ENCODE results near the gene HOXB9. TPM values are rescaled to one million over a fixed set of nuclear protein-coding genes. Genes with fewer than 3 reads are reported as not detected.

Gene HOXB9
- total RNA-seq (2022; extraction: Qiagen RNA extraction; ENCODE audit: low read depth), result 7.2 to 7.5 TPM (median 7.3 TPM) in 5 replicates

DNA sequence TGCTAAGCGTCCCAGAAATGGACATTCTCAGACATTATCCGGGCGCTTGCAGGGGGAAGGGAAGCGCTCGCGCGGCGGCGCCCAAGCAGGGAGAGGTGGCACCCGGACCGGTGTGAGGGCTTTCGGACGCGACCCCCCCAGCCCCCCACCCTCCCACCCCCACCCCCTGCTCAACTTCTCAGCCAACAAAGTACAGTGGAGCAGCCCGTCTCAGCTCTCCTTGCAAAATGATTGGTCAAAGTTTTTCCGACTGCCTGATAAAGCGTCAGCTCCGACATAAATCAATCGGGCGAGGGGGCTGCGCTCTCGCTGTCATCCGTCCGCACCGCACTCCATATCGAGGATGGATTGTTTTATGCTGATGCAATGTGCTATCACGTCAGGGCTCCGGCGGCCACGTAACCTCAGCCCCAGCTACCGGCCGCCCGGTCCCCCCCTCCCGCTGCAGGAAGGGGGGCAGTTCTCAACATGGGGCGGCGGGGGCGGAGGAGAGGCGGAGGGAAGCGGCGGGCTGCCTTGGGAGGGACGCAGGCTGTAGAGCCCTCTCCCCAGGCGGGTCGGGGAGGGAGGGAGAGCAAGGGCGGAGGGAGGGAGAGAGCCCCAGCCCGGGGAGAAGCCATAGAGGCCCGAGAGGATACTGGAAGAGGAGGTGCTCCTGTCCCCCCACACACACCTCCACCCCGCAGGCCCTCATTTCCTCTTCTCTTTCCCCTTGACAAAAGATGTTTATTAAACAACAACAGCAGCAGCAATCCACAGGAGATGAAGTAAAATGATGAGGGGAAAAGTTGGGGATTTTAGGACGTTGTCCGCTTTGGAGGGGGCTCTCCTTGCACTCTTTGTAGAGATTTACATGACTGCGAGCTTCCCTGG lies at the start of gene HOXB9:
Gene HOXB9, minus strand, starts transcription at position 114 of the 873 bp plus-strand sequence. Its CDS starts 89 bp downstream, at position 25.

DNA sequence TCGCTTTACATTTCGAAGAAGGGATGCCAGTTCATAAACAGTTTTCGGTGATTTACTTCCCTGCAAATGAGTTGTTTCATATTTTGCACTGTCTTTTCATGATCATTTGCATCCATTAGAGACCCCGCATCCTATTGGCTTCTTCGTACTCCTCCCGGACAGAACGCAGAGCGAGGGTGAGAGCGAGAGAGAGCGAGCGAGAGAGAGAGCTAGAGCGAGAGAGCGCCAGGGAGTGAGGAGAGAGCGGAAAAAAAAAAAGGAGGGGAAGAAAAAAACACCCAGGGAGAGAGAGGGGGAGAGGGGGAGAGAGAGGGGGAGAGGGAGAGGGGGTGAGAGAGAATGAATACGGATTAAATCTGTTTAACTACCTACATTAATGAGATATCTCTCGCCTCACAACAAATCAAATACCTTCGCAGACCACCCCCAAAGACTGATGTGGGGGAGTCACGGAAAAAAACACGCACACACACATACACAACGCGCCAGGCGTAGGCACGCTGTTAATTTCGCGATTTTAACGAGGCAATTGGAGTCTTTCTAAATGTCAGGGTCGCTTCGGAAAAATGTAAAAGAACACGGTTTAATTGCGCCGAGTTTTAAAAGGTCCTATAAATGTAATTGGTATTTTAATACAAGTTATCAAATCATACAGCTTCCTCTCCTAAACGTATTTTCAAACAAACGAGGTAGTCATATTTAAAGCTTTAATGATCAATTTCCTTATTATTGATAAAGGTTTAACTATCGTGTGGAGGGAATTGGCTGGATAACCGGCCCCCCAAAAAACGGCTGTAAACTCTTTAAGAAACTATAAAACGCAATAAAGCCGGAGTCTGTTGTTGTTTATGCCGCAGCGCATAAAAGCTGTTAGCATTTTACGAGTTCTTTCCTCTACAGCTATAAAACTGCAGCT lies 10.9 kb downstream of the HOXB9 start, which contains the start of gene HOXB8:
Gene HOXB8, minus strand, starts transcription at position 246 of the 916 bp plus-strand sequence. CDS start 588 bp downstream, outside the sequence.

DNA sequence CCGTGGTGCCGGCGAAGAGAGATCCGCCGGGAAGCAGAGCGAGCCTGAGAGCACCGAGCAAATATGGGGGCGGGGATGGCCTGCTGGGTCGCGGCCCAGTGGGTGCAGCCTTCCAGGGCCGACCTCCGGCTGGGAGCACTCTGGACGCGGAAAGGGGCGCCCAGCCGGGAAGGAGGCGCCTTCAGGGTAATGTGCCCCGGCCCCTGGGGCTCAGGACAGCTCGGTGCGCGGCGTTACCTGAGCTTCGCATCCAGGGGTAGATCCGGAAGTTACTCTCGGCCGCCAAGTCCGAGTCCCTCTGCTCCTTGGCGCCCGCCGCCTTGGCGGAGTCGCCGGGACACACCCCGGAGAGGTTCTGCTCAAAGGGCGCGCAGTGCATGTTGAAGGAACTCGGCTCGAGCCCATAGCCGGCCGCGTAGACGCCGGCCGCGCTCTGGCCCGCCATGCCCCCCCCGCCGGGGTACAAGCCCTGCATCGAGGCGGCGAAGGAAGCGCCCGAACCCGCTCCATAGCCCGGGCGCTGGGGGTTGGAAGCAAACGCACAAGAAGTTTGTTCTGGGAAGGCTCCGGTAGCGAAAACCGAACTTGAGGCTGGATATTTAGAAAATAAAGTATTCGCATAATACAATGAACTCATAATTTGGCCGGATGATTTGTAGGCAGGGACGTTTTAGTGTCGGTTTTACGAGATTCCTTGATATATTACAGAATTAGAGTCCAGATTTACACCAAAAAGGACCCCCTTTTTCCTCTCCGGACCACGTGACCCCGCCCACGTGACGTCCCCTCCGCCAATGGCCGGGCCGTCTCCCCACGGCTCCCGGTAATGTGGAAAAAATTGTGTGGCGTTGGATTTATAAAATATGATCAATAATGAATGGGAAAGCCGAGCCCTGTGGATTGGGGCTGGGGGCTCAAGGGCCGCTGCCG lies 15.6 kb downstream of the HOXB9 start, which contains the start of gene HOXB7:
Gene HOXB7, minus strand, starts transcription at position 736 of the 930 bp plus-strand sequence. Its CDS starts 99 bp downstream, at position 637.

DNA sequence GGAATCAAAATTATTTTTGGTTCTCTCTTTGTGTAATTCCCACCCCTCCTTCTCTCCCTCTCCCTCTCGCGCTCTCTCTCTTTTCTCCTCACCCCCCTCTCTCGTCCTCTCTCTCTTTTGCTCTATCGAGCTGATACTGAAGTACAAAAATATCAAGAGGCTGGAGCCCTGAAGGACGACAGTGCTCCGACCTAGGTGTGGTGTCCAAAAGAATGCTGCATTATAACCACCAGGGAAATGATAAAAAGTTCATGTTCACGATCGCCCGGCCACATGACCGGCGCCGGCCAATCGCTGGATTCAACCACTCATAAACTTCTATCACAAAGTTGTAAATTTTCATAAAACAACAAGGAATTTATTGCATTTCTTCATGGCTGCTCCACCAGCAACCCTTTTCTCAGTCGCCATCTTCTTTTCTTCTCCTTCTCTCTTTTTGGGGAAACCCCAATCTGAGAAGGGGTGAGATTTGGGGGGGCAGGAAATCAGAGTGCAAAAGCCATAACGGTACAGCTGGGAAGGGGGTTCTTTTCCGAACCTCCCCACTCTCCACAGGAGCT lies 21.3 kb downstream of the HOXB9 start, which contains the start of gene HOXB6:
Gene HOXB6, minus strand, starts transcription at position 217 of the 560 bp plus-strand sequence. CDS start 6,836 bp downstream, outside the sequence.

DNA sequence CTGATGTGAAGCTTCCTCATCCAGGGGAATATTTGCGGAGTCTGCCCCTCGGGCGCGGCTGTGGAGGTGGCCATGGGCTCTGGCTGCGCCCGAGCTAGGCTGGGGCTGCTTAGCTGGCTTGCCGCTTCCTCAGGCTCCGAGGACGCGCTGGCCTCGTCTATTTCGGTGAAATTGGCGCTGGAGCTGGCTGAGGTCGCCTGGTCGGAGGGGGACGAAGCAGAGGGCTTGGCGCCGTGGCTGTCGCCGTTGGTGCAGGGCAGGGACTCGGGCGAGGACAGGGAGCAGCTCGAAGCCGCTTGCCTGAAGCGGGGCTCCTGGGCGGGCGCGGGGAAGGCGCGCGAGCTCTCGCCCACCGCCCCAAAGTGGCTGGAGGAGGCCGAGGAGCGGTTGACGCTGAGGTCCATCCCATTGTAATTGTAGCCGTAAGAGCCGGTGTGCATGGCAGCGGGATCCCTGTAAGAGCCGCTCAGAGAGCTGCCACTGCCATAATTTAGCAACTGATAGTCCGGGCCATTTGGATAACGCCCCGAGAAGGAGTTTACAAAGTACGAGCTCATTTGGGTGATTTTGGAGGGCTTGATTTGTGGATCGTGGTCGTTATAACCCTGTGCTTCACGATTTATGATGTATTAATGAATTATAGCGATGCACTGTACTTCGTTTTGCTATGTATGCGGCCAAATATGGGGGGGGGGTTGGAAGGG lies 32.9 kb downstream of the HOXB9 start, which contains the start of gene HOXB5:
Gene HOXB5, minus strand, starts transcription at position 654 of the 704 bp plus-strand sequence. Its CDS starts 97 bp downstream, at position 557.

DNA sequence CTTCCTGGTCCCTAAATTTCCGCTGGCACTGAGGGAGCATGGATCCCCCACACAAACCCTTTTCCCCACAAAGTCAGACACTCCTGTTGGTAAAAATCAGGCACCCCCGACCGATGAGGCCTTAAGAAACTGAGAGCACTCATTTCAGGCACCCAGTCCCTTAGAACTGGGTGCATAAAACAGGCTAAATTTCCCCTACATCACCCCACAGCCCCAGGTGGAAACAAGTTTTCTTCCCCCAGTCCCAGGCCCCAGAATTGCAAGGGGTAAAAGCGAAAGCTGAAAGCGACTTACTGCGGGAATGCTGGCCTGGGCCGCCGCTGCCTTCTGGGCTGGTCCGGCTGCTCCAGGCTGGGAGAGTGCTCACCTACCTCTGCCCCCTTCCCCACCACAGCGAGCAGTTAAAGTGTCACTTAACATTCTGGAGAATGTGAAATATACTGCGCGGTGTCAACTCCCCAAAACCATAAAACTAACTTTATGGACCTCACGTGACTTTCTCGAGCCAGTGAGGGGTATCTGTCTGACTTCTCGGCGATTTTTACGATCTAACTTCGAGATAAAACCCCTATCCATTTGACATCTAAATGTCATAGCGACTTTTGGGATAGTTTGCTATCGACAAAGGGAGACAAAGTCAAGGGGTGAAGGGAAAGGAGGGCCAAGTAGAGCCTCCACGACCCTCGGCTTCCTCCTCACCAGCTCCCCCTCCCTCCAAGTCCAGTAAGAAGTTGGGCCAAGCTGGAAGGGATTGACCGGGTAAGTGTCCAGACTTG lies 36.1 kb downstream of the HOXB9 start, which contains the start of gene HOXB3:
Gene HOXB3, minus strand, starts transcription at position 411 of the 776 bp plus-strand sequence. CDS start 37,767 bp downstream, outside the sequence.

DNA sequence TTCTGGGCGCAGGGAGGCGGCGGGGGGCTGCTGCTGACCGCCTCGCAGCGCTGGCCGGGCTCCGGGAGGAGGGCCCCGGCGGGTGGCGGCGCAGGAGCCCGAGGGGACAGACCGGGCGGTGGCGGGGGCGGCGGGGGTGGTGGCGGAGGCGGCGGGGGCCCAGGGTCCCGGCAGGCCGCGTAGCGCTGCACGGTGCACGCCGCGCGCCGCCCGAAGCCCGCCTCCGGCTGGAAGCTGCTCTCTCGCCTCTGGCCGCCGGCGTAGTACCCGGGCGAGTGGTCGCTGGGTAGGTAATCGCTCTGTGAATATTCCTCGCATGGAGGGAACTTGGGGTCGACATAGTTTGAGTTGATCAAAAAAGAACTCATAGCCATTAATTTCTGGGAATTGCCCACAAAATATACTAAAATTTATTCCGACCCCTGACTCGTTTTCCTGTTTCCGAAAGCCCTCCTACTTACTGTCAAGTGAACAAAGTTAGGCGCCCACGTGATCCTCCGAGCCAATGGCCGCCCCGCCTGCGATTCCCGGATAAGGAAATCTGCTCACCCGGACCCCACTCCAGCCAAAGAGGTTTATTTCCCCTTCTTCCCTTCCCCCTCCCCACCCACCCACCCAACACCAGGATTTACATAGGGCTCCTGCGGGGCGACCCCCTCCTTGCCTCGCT lies 48.1 kb downstream of the HOXB9 start, which contains the start of gene HOXB4:
Gene HOXB4, minus strand, starts transcription at position 405 of the 670 bp plus-strand sequence. Its CDS starts 31 bp downstream, at position 374.

Other genes with a start within 250 kb of the HOXB9 start
- not detected in 5 replicates for gene SKAP1, start 196.1 kb downstream of the HOXB9 start, total RNA-seq (2022; extraction: Qiagen RNA extraction; ENCODE audit: low read depth)
- not detected in 5 replicates for gene HOXB1, start 95.3 kb downstream of the HOXB9 start, total RNA-seq (2022; extraction: Qiagen RNA extraction; ENCODE audit: low read depth)
- 0.32 to 1.0 TPM (median 0.43 TPM) in 5 replicates for gene HOXB2, start 81.2 kb downstream of the HOXB9 start, total RNA-seq (2022; extraction: Qiagen RNA extraction; ENCODE audit: low read depth)
- 0.07 to 0.13 TPM (median 0.11 TPM) in 4 of 5 replicates, not detected in the other for gene HOXB4, start 48.0 kb downstream of the HOXB9 start, total RNA-seq (2022; extraction: Qiagen RNA extraction; ENCODE audit: low read depth)
- gene HOXB3, start 36.1 kb downstream of the HOXB9 start, total RNA-seq (2022; extraction: Qiagen RNA extraction; ENCODE audit: low read depth), result 4.6 to 6.5 TPM (median 5.2 TPM) in 5 replicates
- 1.7 to 2.5 TPM (median 2.2 TPM) in 5 replicates for gene HOXB5, start 32.6 kb downstream of the HOXB9 start, total RNA-seq (2022; extraction: Qiagen RNA extraction; ENCODE audit: low read depth)
- 3.5 to 6.3 TPM (median 5.4 TPM) in 5 replicates for gene HOXB6, start 21.4 kb downstream of the HOXB9 start, total RNA-seq (2022; extraction: Qiagen RNA extraction; ENCODE audit: low read depth)
- 29.6 to 32.2 TPM (median 30.8 TPM) in 5 replicates for gene HOXB7, start 15.3 kb downstream of the HOXB9 start, total RNA-seq (2022; extraction: Qiagen RNA extraction; ENCODE audit: low read depth)
- 6.9 to 8.8 TPM (median 8.2 TPM) in 5 replicates for gene HOXB8, start 11.1 kb downstream of the HOXB9 start, total RNA-seq (2022; extraction: Qiagen RNA extraction; ENCODE audit: low read depth)
- gene PRAC1, start 96.2 kb upstream of the HOXB9 start, total RNA-seq (2022; extraction: Qiagen RNA extraction; ENCODE audit: low read depth), result not detected in 5 replicates
- gene PRAC2, start 96.8 kb upstream of the HOXB9 start, total RNA-seq (2022; extraction: Qiagen RNA extraction; ENCODE audit: low read depth), result not detected in 5 replicates
- 1.8 to 2.3 TPM (median 2.1 TPM) in 5 replicates for gene HOXB13, start 102.4 kb upstream of the HOXB9 start, total RNA-seq (2022; extraction: Qiagen RNA extraction; ENCODE audit: low read depth)
- 0.74 to 1.3 TPM (median 0.95 TPM) in 5 replicates for gene TTLL6, start 190.9 kb upstream of the HOXB9 start, total RNA-seq (2022; extraction: Qiagen RNA extraction; ENCODE audit: low read depth)
- 62.5 to 81.6 TPM (median 75.6 TPM) in 5 replicates for gene CALCOCO2, start 204.7 kb upstream of the HOXB9 start, total RNA-seq (2022; extraction: Qiagen RNA extraction; ENCODE audit: low read depth)